Measurements from ENCODE around the gene PTPRR.
"Not testable (repeated sequence)": the region's sequence is repeated elsewhere in the genome, so short reads cannot be mapped to it uniquely, and the experiment has no call there.

PTPRR gene

DNA sequence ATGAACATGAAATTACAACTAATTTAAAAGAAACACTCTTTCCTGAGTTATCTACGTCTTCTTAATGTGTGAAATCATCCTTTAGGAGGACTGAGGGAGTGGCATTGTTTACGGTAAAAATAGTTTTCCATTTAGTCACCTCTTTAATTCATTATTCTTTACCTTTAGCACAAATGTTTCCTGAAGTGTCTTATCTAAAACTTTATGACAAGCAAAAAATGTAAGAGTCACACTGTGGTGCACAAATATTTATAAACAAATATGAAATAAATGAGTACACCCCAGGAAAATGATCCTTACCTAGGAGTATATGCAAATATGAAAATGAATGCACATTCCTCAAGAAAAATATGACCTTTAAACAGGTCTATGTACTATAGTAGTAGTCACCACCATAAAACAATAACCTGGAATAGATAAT is 104.6 kb downstream of the PTPRR start:
- no peaks in the 10 kb centered on the region for H3K36me3 ChIP-seq (ENCODE audit: control insufficient read depth in 4 of 4, insufficient read depth in 4 of 4, low read length in 3 of 4)
- WGBS (ENCODE audit: insufficient coverage): no CpG with 5 or more reads among the region's 2 CpGs
- ChIA-PET POLR2A (no interaction called here), CTCF (no interaction called here)
- no peak overlapping the region for H3K27ac ChIP-seq (ENCODE audit: insufficient read depth in 1 of 2, low read depth in 1 of 2, low read length in 2 of 2, poor library complexity in 1 of 2, severe bottlenecking in 2 of 2)
- no peaks in the 10 kb centered on the region for H3K9me3 ChIP-seq (ENCODE audit: control extremely low read depth in 1 of 5, control insufficient read depth in 4 of 5, insufficient read depth in 2 of 5, low read depth in 1 of 5, low read length in 4 of 5)
- H3K4me1 ChIP-seq (ENCODE audit: control extremely low read depth in 1 of 4, control insufficient read depth in 4 of 4, insufficient read depth in 4 of 4, low read length in 3 of 4): no peaks in the 10 kb centered on the region
- H3K27me3 ChIP-seq (replicated peaks in 2 of 5; ENCODE audit: control insufficient read depth in 4 of 5, insufficient read depth in 5 of 5, low read length in 4 of 5): no peaks in the 10 kb centered on the region
- no peak for DNase-seq
- H3K4me3 ChIP-seq (ENCODE audit: control insufficient read depth in 1 of 7, extremely low read depth in 1 of 7, insufficient read depth in 4 of 7, low read depth in 2 of 7, low read length in 6 of 7): no peak overlapping the region

DNA sequence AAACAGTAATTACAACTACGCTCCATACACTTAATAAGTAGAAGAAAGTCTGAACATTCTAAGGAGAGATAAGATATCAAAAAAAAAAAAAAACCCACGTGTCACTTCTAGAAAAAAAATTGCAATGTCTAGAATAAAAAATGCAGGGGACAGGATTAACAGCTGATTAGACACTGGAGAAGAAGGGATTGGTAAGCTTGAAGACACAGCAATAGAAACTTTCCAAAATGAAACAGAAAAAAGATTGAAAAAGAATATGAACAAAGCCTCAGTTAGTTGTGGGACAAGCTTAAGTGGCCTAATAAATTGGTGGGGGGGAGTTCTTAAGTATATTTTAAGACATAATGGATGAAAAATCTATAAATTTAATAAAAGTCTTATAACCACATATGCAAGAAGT is 105.5 kb downstream of the PTPRR start:
- ChIA-PET CTCF (no interaction called here), POLR2A (no interaction called here)
- no CpG with 5 or more reads among the region's 2 CpGs for WGBS (ENCODE audit: insufficient coverage)
- Histone ChIP-seq H3K27me3 (replicated peaks in 2 of 5; ENCODE audit: control insufficient read depth in 4 of 5, insufficient read depth in 5 of 5, low read length in 4 of 5) (no peaks in the 10 kb centered on the region), H3K4me3 (ENCODE audit: control insufficient read depth in 1 of 7, extremely low read depth in 1 of 7, insufficient read depth in 4 of 7, low read depth in 2 of 7, low read length in 6 of 7) (no peak overlapping the region), H3K4me1 (ENCODE audit: control extremely low read depth in 1 of 4, control insufficient read depth in 4 of 4, insufficient read depth in 4 of 4, low read length in 3 of 4) (no peaks in the 10 kb centered on the region), H3K27ac (ENCODE audit: insufficient read depth in 1 of 2, low read depth in 1 of 2, low read length in 2 of 2, poor library complexity in 1 of 2, severe bottlenecking in 2 of 2) (no peak overlapping the region), H3K36me3 (ENCODE audit: control insufficient read depth in 4 of 4, insufficient read depth in 4 of 4, low read length in 3 of 4) (no peaks in the 10 kb centered on the region), H3K9me3 (ENCODE audit: control extremely low read depth in 1 of 5, control insufficient read depth in 4 of 5, insufficient read depth in 2 of 5, low read depth in 1 of 5, low read length in 4 of 5) (no peaks in the 10 kb centered on the region)
- no peak for DNase-seq

DNA sequence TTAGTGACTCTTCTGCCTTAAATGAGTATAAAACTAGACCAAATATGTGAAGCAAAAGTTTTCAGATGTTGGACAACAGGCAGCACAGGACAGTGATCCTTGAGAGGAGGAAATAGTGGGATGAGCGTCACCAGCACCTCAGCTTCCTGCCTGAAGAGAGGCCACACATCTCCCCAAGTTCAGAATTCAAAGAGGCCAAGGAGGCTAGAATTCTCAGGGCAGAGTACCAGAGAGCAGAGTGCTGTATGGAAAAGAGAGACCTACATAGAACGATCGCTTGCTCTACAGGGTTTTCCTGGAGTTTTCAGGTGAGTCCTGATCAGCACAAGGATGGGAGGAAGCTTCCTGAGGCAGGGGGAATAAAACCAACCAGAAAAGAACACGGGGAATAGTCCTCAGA is 107.0 kb downstream of the PTPRR start:
- no peak for DNase-seq
- ChIA-PET CTCF (no interaction called here), POLR2A (no interaction called here)
- no peak overlapping the region for H3K27ac ChIP-seq (ENCODE audit: insufficient read depth in 1 of 2, low read depth in 1 of 2, low read length in 2 of 2, poor library complexity in 1 of 2, severe bottlenecking in 2 of 2)
- no peaks in the 10 kb centered on the region for H3K4me1 ChIP-seq (ENCODE audit: control extremely low read depth in 1 of 4, control insufficient read depth in 4 of 4, insufficient read depth in 4 of 4, low read length in 3 of 4)
- H3K27me3 ChIP-seq (replicated peaks in 2 of 5; ENCODE audit: control insufficient read depth in 4 of 5, insufficient read depth in 5 of 5, low read length in 4 of 5): no peaks in the 10 kb centered on the region
- no peaks in the 10 kb centered on the region for H3K9me3 ChIP-seq (ENCODE audit: control extremely low read depth in 1 of 5, control insufficient read depth in 4 of 5, insufficient read depth in 2 of 5, low read depth in 1 of 5, low read length in 4 of 5)
- H3K36me3 ChIP-seq (ENCODE audit: control insufficient read depth in 4 of 4, insufficient read depth in 4 of 4, low read length in 3 of 4): no peaks in the 10 kb centered on the region
- 89% methylated on average over 3 of the region's 4 CpGs for WGBS (ENCODE audit: insufficient coverage)
- H3K4me3 ChIP-seq (ENCODE audit: control insufficient read depth in 1 of 7, extremely low read depth in 1 of 7, insufficient read depth in 4 of 7, low read depth in 2 of 7, low read length in 6 of 7): no peak overlapping the region

GRCh38 chr12:70812136-70812535 is 108.4 kb downstream of the PTPRR start:
- WGBS (ENCODE audit: insufficient coverage): 83% methylated on average over 1 of the region's 3 CpGs
- no peaks in the 10 kb centered on the region for H3K36me3 ChIP-seq (ENCODE audit: control insufficient read depth in 4 of 4, insufficient read depth in 4 of 4, low read length in 3 of 4)
- no peaks in the 10 kb centered on the region for H3K9me3 ChIP-seq (ENCODE audit: control extremely low read depth in 1 of 5, control insufficient read depth in 4 of 5, insufficient read depth in 2 of 5, low read depth in 1 of 5, low read length in 4 of 5)
- no peaks in the 10 kb centered on the region for H3K4me1 ChIP-seq (ENCODE audit: control extremely low read depth in 1 of 4, control insufficient read depth in 4 of 4, insufficient read depth in 4 of 4, low read length in 3 of 4)
- no peak overlapping the region for H3K27ac ChIP-seq (ENCODE audit: insufficient read depth in 1 of 2, low read depth in 1 of 2, low read length in 2 of 2, poor library complexity in 1 of 2, severe bottlenecking in 2 of 2)
- POLR2A ChIA-PET: no interaction called here
- no peaks in the 10 kb centered on the region for H3K27me3 ChIP-seq (replicated peaks in 2 of 5; ENCODE audit: control insufficient read depth in 4 of 5, insufficient read depth in 5 of 5, low read length in 4 of 5)
- CTCF ChIA-PET: no interaction called here
- H3K4me3 ChIP-seq (ENCODE audit: control insufficient read depth in 1 of 7, extremely low read depth in 1 of 7, insufficient read depth in 4 of 7, low read depth in 2 of 7, low read length in 6 of 7): no peak overlapping the region
- DNase-seq: no peak

DNA sequence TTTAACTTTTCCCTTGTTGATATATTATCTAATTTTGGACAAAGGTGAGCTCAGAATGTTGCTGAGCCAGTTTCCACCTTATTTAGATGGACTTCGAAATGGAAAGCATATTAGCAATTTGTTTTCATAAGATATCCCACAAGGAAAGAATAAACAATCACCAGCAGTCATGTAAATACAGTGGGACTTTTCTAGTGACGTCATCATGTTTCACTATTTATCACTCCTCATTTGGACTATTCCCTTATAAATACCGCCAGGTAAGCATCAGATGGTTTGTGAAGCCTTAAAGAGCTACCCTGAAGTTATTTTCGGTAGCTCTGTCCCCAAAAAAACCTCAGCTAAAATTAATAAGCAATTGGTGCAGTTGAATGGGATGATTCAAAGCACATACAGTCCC is 110.7 kb downstream of the PTPRR start:
- 93% methylated on average over 4 of the region's 4 CpGs for WGBS (ENCODE audit: insufficient coverage)
- Histone ChIP-seq H3K9me3 (ENCODE audit: control extremely low read depth in 1 of 5, control insufficient read depth in 4 of 5, insufficient read depth in 2 of 5, low read depth in 1 of 5, low read length in 4 of 5) (no peaks in the 10 kb centered on the region), H3K36me3 (ENCODE audit: control insufficient read depth in 4 of 4, insufficient read depth in 4 of 4, low read length in 3 of 4) (no peaks in the 10 kb centered on the region), H3K4me3 (ENCODE audit: control insufficient read depth in 1 of 7, extremely low read depth in 1 of 7, insufficient read depth in 4 of 7, low read depth in 2 of 7, low read length in 6 of 7) (no peak overlapping the region), H3K27me3 (replicated peaks in 2 of 5; ENCODE audit: control insufficient read depth in 4 of 5, insufficient read depth in 5 of 5, low read length in 4 of 5) (no peaks in the 10 kb centered on the region), H3K27ac (ENCODE audit: insufficient read depth in 1 of 2, low read depth in 1 of 2, low read length in 2 of 2, poor library complexity in 1 of 2, severe bottlenecking in 2 of 2) (no peak overlapping the region), H3K4me1 (ENCODE audit: control extremely low read depth in 1 of 4, control insufficient read depth in 4 of 4, insufficient read depth in 4 of 4, low read length in 3 of 4) (no peaks in the 10 kb centered on the region)
- POLR2A ChIA-PET: no interaction called here
- no peak for DNase-seq
- CTCF ChIA-PET: no interaction called here

- DNase-seq; POLR2A ChIA-PET; H3K9me3 ChIP-seq (ENCODE audit: control extremely low read depth in 1 of 5, control insufficient read depth in 4 of 5, insufficient read depth in 2 of 5, low read depth in 1 of 5, low read length in 4 of 5); CTCF ChIA-PET; H3K27ac ChIP-seq (ENCODE audit: insufficient read depth in 1 of 2, low read depth in 1 of 2, low read length in 2 of 2, poor library complexity in 1 of 2, severe bottlenecking in 2 of 2); H3K4me1 ChIP-seq (ENCODE audit: control extremely low read depth in 1 of 4, control insufficient read depth in 4 of 4, insufficient read depth in 4 of 4, low read length in 3 of 4); H3K27me3 ChIP-seq (replicated peaks in 2 of 5; ENCODE audit: control insufficient read depth in 4 of 5, insufficient read depth in 5 of 5, low read length in 4 of 5); H3K4me3 ChIP-seq (ENCODE audit: control insufficient read depth in 1 of 7, extremely low read depth in 1 of 7, insufficient read depth in 4 of 7, low read depth in 2 of 7, low read length in 6 of 7); H3K36me3 ChIP-seq (ENCODE audit: control insufficient read depth in 4 of 4, insufficient read depth in 4 of 4, low read length in 3 of 4): not testable (repeated sequence)
- WGBS (ENCODE audit: insufficient coverage): no CpG with 5 or more reads among the region's 2 CpGs
These were observed 112.5 kb downstream of the PTPRR start for GRCh38 chr12:70807993-70808392.

GRCh38 chr12:70806827-70807226 is 113.7 kb downstream of the PTPRR start:
- Histone ChIP-seq H3K4me1 (ENCODE audit: control extremely low read depth in 1 of 4, control insufficient read depth in 4 of 4, insufficient read depth in 4 of 4, low read length in 3 of 4) (no peaks in the 10 kb centered on the region), H3K36me3 (ENCODE audit: control insufficient read depth in 4 of 4, insufficient read depth in 4 of 4, low read length in 3 of 4) (no peaks in the 10 kb centered on the region), H3K4me3 (ENCODE audit: control insufficient read depth in 1 of 7, extremely low read depth in 1 of 7, insufficient read depth in 4 of 7, low read depth in 2 of 7, low read length in 6 of 7) (no peak overlapping the region), H3K27ac (ENCODE audit: insufficient read depth in 1 of 2, low read depth in 1 of 2, low read length in 2 of 2, poor library complexity in 1 of 2, severe bottlenecking in 2 of 2) (no peak overlapping the region), H3K27me3 (replicated peaks in 2 of 5; ENCODE audit: control insufficient read depth in 4 of 5, insufficient read depth in 5 of 5, low read length in 4 of 5) (no peaks in the 10 kb centered on the region), H3K9me3 (ENCODE audit: control extremely low read depth in 1 of 5, control insufficient read depth in 4 of 5, insufficient read depth in 2 of 5, low read depth in 1 of 5, low read length in 4 of 5) (peaks cover 0 to 1% (median 0%) of the 10 kb centered on the region in 5 experiments)
- WGBS (ENCODE audit: insufficient coverage): no CpG with 5 or more reads among the region's 1 CpG
- ChIA-PET CTCF (no interaction called here), POLR2A (no interaction called here)
- DNase-seq: no peak

DNA sequence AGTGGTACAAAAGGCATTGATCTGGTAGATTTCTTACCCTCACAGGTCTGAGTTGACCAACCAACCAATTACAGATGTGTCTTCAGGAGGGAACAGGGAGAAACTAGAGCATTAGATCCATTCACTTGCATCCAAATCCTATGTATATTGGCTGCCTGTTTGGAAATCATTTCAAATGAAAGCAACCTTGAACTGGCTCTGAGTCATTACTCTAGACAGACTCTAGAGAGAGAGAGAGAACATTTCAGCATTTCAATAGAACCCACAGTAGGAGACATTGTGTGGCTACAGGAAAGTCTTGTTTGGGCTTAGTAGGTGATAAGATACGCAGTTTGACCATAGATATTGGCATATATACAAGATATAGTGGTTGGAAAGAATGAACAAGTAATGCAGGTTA is 114.5 kb downstream of the PTPRR start:
- H3K4me1 ChIP-seq (ENCODE audit: control extremely low read depth in 1 of 4, control insufficient read depth in 4 of 4, insufficient read depth in 4 of 4, low read length in 3 of 4): no peaks in the 10 kb centered on the region
- CTCF ChIA-PET: no interaction called here
- no peaks in the 10 kb centered on the region for H3K36me3 ChIP-seq (ENCODE audit: control insufficient read depth in 4 of 4, insufficient read depth in 4 of 4, low read length in 3 of 4)
- POLR2A ChIA-PET: no interaction called here
- WGBS (ENCODE audit: insufficient coverage): 100% methylated on average over 1 of the region's 1 CpG
- peaks cover 0 to 1% (median 0%) of the 10 kb centered on the region in 5 experiments for H3K9me3 ChIP-seq (ENCODE audit: control extremely low read depth in 1 of 5, control insufficient read depth in 4 of 5, insufficient read depth in 2 of 5, low read depth in 1 of 5, low read length in 4 of 5)
- DNase-seq: no peak
- no peak overlapping the region for H3K4me3 ChIP-seq (ENCODE audit: control insufficient read depth in 1 of 7, extremely low read depth in 1 of 7, insufficient read depth in 4 of 7, low read depth in 2 of 7, low read length in 6 of 7)
- no peaks in the 10 kb centered on the region for H3K27me3 ChIP-seq (replicated peaks in 2 of 5; ENCODE audit: control insufficient read depth in 4 of 5, insufficient read depth in 5 of 5, low read length in 4 of 5)
- H3K27ac ChIP-seq (ENCODE audit: insufficient read depth in 1 of 2, low read depth in 1 of 2, low read length in 2 of 2, poor library complexity in 1 of 2, severe bottlenecking in 2 of 2): no peak overlapping the region

Measured in common myeloid progenitor, CD34-positive (primary cell).